Psoas muscle (tissue), 8 donors: ENCODE data around the gene LRRC8D. TPM values are rescaled to one million over a fixed set of nuclear protein-coding genes. Genes with fewer than 3 reads are reported as not detected.

Source experiments
- ATAC-seq, 4 donors: fragments of 200-7000 bp; cut with Tn5 transposase; one replicate each; pipeline ENCODE4 v1.9.1; 2020; ENCODE audit warnings: moderate library complexity in 3 of 4, mild to moderate bottlenecking in 2 of 4
- DNase-seq, 2 donors: peaks; one replicate each; pipeline ENCODE4 v3.0.0-alpha.2; 2020
- H3K27ac ChIP-seq: fragments of 200-600 bp; one replicate; pipeline ENCODE4 v1.8.0; 2022
- H3K27me3 ChIP-seq, 3 donors: fragments of 200-600 bp in 1 of 3; one replicate each; pipeline versions ENCODE4 v1.6.1 to v1.8.0; 2013 to 2022; ENCODE audit warnings: low read length in 2 of 3, mild to moderate bottlenecking in 2 of 3, moderate library complexity in 1 of 3; ENCODE audit not compliant: insufficient read depth in 3 of 3
- H3K36me3 ChIP-seq, 2 donors: fragments of 200-600 bp in 1 of 2; one replicate each; pipeline versions ENCODE4 v1.6.1 to v1.8.0; 2013 to 2022; ENCODE audit warnings: low read depth in 1 of 2, mild to moderate bottlenecking in 1 of 2, moderate library complexity in 1 of 2; ENCODE audit not compliant: insufficient read depth in 1 of 2
- H3K4me1 ChIP-seq: fragments of 200-600 bp; one replicate; pipeline ENCODE4 v1.8.0; 2022
- H3K4me3 ChIP-seq: fragments of 200-600 bp; one replicate; pipeline ENCODE4 v1.8.0; 2022; ENCODE audit warnings: mild to moderate bottlenecking
- H3K9me3 ChIP-seq: fragments of 200-600 bp; one replicate; pipeline ENCODE4 v1.8.0; 2022
- CTCF ChIP-seq: fragments of 200-600 bp; IDR thresholded peaks from one replicate; pipeline ENCODE4 v1.8.0; 2022; ENCODE audit warnings: antibody characterized with exemption
- WGBS, 3 donors: extraction: QIAGEN DNeasy Blood & Tissue Kit; methylation state at CpG; one replicate each; pipeline versions ENCODE4 v1.1.6 to v1.1.7; 2013; 5-methylcytosine and 5-hydroxymethylcytosine counted together
- intact Hi-C, 2 donors: fragments of 100-400 bp; cut with DNase I; formaldehyde crosslinking; loops; one replicate each; pipeline versions ENCODE4 v1.11.0 to v1.14.2; 2022
- polyA plus RNA-seq, 3 donors: library from polyadenylated mRNA; stranded (reverse); fragments of 200-250 nt; gene quantifications; one replicate each; pipeline ENCODE4 v1.2.3, GENCODE V29; 2013
- total RNA-seq, 4 donors: library from RNA; stranded (reverse); fragmentation: NEBNext Ultra II Directional in 2 of 4; extraction: Animal tissue kit (Norgen Biotek cat#: 25700) in 2 of 4; gene quantifications; one replicate each; pipeline versions ENCODE4 v1.2.1 to v1.2.4, GENCODE V29; 2021 to 2023
- donor health status: healthy with polysubstance abuse.
- donor health status: DM: no; HTN: no; CAD: no; lungs with moderate emphysema.
- donor health status: Bipolar disorder and iron deficiency.
- donor health status: healthy.
- donor health status: DM: yes; HTN: yes; CAD: no.
- donor health status: DM: no; HTN: no; CAD: no.
- donor health status: DM: no; HTN: no; CAD: no.
- donor health status: DM: yes; HTN: yes; CAD: no.

The LRRC8D gene
- total and polyA plus RNA-seq, 7 donors: 3.5 to 7.1 (median 5.6) TPM

- Histone ChIP-seq H3K4me1 (peaks cover 12% of the 10 kb centered on the region), H3K27me3 (no peaks in the 10 kb centered on the region), H3K4me3 (peak overlapping the region; percentile 98), H3K36me3 (peaks cover 0 to 3% of the 10 kb centered on the region in 2 donors), H3K9me3 (no peaks in the 10 kb centered on the region), H3K27ac (peak overlapping the region; percentile 74)
- 1 to 3% (median 3%) methylated on average over 34 to 73 of the region's 73 CpGs for WGBS, 3 donors
- peak; percentile 14 for TF ChIP-seq CTCF
- peak; percentile 43 to 70 for DNase-seq
- ATAC-seq: peak; percentile 29 to 45 (median 40)
- intact Hi-C loops: loop anchor here in 1 of 2 donors (5.0 kb wide), 1 partner anchor 171 kb away; no protein-coding TSS in a partner anchor
Measured at GRCh38 chr1:89821322-89822108, 683 bp downstream of the LRRC8D start.

DNA sequence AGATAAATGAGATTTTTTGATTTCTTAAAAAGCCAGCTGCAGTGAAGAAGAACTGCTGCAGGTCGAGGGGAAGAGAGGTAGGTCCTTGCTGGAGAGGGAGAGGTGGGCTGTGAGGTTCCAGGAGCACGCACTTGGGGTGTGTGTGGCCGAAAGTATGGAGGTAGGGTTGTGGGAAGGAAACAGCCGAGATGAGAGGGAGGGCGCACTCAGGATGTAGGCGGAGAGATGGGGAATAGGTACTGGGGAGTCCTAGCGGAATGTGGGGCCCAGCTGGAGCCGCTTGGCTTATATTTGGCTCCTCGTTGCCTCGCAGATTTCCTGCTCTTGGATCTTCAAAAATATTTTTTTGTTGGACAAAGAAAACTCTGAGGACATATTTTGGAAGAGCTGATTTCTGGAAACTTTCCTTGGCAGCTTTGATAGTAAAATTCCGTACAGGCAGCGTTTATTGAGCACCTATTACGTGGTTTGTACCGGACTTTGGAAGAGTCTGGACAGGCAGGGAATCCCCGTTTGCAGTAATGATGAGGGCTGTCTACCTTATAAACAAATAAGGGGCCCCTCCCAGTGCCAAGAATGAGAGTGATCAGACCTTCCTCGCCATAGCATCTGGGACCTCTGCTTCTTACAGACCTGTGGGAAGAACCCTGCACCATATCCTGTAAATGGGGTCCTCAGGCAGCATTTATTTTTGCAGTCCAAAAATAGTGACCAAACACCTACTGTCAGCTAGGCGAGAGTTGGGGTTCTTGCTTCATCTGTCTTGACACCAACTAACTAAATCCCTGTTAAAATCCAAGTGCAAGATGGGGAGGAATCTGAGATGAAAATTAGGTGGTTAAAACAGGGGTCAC is 1.5 kb downstream of the LRRC8D start:
- no peak overlapping the region for H3K27ac ChIP-seq
- H3K4me1 ChIP-seq: peaks cover 12% of the 10 kb centered on the region
- ATAC-seq: no peak
- 61 to 76% (median 65%) methylated on average over 17 of the region's 17 CpGs for WGBS, 3 donors
- no peaks in the 10 kb centered on the region for H3K27me3 ChIP-seq
- no peak for TF ChIP-seq CTCF
- H3K36me3 ChIP-seq: peaks cover 0 to 3% of the 10 kb centered on the region in 2 donors
- no peak for DNase-seq
- intact Hi-C loops: loop anchor here in 1 of 2 donors (5.0 kb wide), 1 partner anchor 170 kb away; no protein-coding TSS in a partner anchor
- H3K9me3 ChIP-seq: no peaks in the 10 kb centered on the region
- peak overlapping the region; percentile 98 for H3K4me3 ChIP-seq

GRCh38 chr1:89822999-89823628 is 2.3 kb downstream of the LRRC8D start:
- intact Hi-C loops: loop anchor here in 1 of 2 donors (5.0 kb wide), 1 partner anchor 169 kb away; no protein-coding TSS in a partner anchor
- no peak for TF ChIP-seq CTCF
- DNase-seq (no peak), ATAC-seq (peak in 1 of 4 donors; percentile 35)
- H3K27me3 ChIP-seq: no peaks in the 10 kb centered on the region
- H3K27ac ChIP-seq: no peak overlapping the region
- peaks cover 12% of the 10 kb centered on the region for H3K4me1 ChIP-seq
- WGBS, 3 donors: 34 to 61% (median 51%) methylated on average over 4 of the region's 4 CpGs
- H3K4me3 ChIP-seq: peak overlapping the region; percentile 98
- no peaks in the 10 kb centered on the region for H3K9me3 ChIP-seq
- H3K36me3 ChIP-seq: peaks cover 0 to 3% of the 10 kb centered on the region in 2 donors

DNA sequence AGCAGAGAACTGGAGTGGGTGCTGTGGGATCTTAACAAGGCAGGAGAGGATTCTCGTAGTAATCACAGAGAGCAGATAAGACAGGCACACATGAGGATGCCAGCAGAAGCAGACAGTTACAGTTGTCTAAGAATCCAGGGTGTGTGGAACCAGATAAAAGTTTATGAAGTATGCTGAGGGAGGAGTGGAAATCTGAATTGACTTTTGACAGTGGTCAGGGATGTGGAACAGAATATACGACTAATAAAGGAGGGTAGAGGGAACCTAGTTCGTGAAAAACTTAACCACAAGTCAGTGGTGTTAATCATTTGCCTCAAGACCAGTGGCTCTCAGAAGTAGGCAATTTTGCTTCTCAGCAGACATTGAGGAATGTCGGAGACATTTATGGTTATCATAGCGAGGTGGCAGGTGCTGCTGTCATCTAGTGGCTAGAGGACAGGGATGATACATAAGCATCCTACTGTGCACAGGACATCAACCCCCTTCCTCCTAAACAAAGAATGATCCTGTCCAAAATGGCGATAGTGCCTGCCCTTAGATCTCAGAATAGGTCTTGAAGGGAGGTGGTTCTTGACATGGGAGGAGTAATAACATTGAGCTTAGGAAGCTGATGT is 3.0 kb downstream of the LRRC8D start:
- no peak for TF ChIP-seq CTCF
- intact Hi-C loops: loop anchor here in 1 of 2 donors (5.0 kb wide), 1 partner anchor 169 kb away; no protein-coding TSS in a partner anchor
- ATAC-seq (no peak), DNase-seq (no peak)
- Histone ChIP-seq H3K4me1 (peaks cover 12% of the 10 kb centered on the region), H3K27ac (no peak overlapping the region), H3K4me3 (peak overlapping the region; percentile 98), H3K27me3 (no peaks in the 10 kb centered on the region), H3K9me3 (no peaks in the 10 kb centered on the region), H3K36me3 (peaks cover 0 to 3% of the 10 kb centered on the region in 2 donors)
- 74 to 86% (median 84%) methylated on average over 6 of the region's 6 CpGs for WGBS, 3 donors
